ENCODE data around the gene FAM50B.

- no peak for TF ChIP-seq POLR2A (IDR thresholded peaks at IDR 0.05)
- TF ChIP-seq, protein P1, sequence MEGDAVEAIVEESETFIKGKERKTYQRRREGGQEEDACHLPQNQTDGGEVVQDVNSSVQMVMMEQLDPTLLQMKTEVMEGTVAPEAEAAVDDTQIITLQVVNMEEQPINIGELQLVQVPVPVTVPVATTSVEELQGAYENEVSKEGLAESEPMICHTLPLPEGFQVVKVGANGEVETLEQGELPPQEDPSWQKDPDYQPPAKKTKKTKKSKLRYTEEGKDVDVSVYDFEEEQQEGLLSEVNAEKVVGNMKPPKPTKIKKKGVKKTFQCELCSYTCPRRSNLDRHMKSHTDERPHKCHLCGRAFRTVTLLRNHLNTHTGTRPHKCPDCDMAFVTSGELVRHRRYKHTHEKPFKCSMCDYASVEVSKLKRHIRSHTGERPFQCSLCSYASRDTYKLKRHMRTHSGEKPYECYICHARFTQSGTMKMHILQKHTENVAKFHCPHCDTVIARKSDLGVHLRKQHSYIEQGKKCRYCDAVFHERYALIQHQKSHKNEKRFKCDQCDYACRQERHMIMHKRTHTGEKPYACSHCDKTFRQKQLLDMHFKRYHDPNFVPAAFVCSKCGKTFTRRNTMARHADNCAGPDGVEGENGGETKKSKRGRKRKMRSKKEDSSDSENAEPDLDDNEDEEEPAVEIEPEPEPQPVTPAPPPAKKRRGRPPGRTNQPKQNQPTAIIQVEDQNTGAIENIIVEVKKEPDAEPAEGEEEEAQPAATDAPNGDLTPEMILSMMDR (IDR thresholded peaks at IDR 0.05) = no peak
Observed at GRCh38 chr6:3869632-3870527, 20.7 kb downstream of the FAM50B start.

Data from esophagus squamous epithelium (tissue), 4 donors.